ENCODE measurements around the gene CRYBB2. TPM values are rescaled to one million over a fixed set of nuclear protein-coding genes. Genes with fewer than 3 reads are reported as not detected.
A peak's percentile ranks its signal among the peaks of the same experiment; 100 is the strongest.

The CRYBB2 gene
- total RNA-seq, 1 experiment from 2014 or later: not detected

DNA sequence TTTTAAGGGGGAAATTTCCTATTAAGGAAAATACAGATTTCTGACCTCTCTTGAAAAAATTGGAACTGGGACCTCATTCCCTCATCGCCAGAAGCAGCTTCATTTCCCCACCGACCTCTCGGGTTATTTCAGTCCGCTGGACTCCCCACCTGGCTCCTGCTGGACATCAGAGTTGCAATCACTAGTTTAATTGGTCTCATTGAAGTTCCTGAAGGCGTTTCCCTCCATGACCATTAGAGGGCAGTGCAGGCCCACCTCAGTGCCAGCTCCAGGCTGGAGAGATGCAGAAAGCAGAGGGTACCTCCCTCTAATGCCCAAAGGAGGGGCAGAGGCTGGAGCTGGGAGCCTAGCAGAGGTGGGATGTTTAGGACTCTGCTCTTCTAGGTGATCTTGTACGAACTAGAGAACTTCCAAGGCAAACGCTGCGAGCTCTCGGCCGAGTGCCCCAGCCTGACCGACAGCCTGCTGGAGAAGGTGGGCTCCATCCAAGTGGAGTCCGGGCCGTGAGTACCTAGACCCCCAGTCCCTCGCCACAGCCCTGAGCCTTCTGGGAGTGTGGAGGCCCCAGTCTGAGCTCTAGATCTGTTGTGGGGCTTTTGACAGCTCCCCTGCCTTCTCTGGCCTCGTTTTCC, 17.0 kb upstream of the CRYBB2 start:
- peak; percentile 93 for TF ChIP-seq CTCF (conservative IDR thresholded peaks at IDR 0.05)
- H2BK20ac ChIP-seq (ENCODE audit: low read depth, low read length, poor library complexity, severe bottlenecking): no peak overlapping the region
- no peak overlapping the region for H4K8ac ChIP-seq (replicated peaks; ENCODE audit: insufficient read length, low read depth, low read length)
- H3K4me2 ChIP-seq (ENCODE audit: insufficient read depth, insufficient read length, low read length): no peak overlapping the region
- no peak overlapping the region for H3K27ac ChIP-seq (ENCODE audit: insufficient read length, low read depth, low read length)
- H3K23ac ChIP-seq (ENCODE audit: insufficient read length, low read depth, low read length): no peak overlapping the region
- H2BK120ac ChIP-seq (ENCODE audit: low read depth, low read length, poor library complexity, severe bottlenecking): no peak overlapping the region
- no peak overlapping the region for H3K9ac ChIP-seq (ENCODE audit: extremely low read depth, insufficient read length, low read length)
- Mint-ChIP-seq H3K4me1 (peaks cover 0 to 5% of the 10 kb centered on the region in 2 experiments; a peak in 1 of 4 replicates), H3K27me3 (ENCODE audit: low read depth) (no peaks in the 10 kb centered on the region; the same call in 1 of the 2 replicates), H3K27ac (no peak overlapping the region; a peak in 1 of 7 replicates), H3K9me3 (no peaks in the 10 kb centered on the region), H3K4me3 (no peak overlapping the region), H3K36me3 (ENCODE audit: insufficient read depth in 1 of 3, low read depth in 3 of 3) (peaks cover 0 to 2% (median 0%) of the 10 kb centered on the region in 3 experiments; a peak in 1 of 7 replicates)
- H3K9me3 ChIP-seq (ENCODE audit: control insufficient read depth, low read depth, low read length): no peaks in the 10 kb centered on the region
- no peaks in the 10 kb centered on the region for H4K20me1 ChIP-seq (ENCODE audit: control insufficient read depth, insufficient read depth, insufficient read length)
- H3K4me1 ChIP-seq (ENCODE audit: insufficient read depth, low read length): no peaks in the 10 kb centered on the region
- H2BK12ac ChIP-seq (ENCODE audit: insufficient read length, low read depth, low read length): no peak overlapping the region
- peak; percentile 82 for DNase-seq
- WGBS (ENCODE audit: extremely low coverage, insufficient read length, low lambda C conversion rate): no CpG with 5 or more reads among the region's 15 CpGs
- H4K91ac ChIP-seq (ENCODE audit: insufficient read length, low read depth, low read length): no peak overlapping the region
- no peak overlapping the region for H2AK5ac ChIP-seq (ENCODE audit: insufficient read length, low read length)
- no peaks in the 10 kb centered on the region for H3K27me3 ChIP-seq (ENCODE audit: insufficient read depth, low read length)
- no peak overlapping the region for H2BK15ac ChIP-seq (ENCODE audit: low read depth, low read length)
- H3K56ac ChIP-seq (ENCODE audit: insufficient read length, low read depth, low read length): no peak overlapping the region
- no peaks in the 10 kb centered on the region for H3K79me1 ChIP-seq (ENCODE audit: insufficient read depth, low read depth, low read length, poor library complexity, severe bottlenecking)
- no peak overlapping the region for H2BK5ac ChIP-seq (ENCODE audit: insufficient read length, low read length)
- no peak overlapping the region for H3K14ac ChIP-seq (ENCODE audit: insufficient read depth, low read length)
- H3K18ac ChIP-seq (ENCODE audit: insufficient read length, low read depth, low read length): no peak overlapping the region
- no peaks in the 10 kb centered on the region for H3K23me2 ChIP-seq (ENCODE audit: insufficient read length, low read depth, low read length, poor library complexity, severe bottlenecking)
- H3T11ph ChIP-seq (ENCODE audit: low read length): no peak overlapping the region
- no peak overlapping the region for H4K5ac ChIP-seq (ENCODE audit: insufficient read length, low read depth, low read length)
- H3K4ac ChIP-seq (ENCODE audit: low read depth, low read length): no peak overlapping the region
- no peak overlapping the region for H2AFZ ChIP-seq (ENCODE audit: low read length)
- no peaks in the 10 kb centered on the region for H3K79me2 ChIP-seq (ENCODE audit: insufficient read depth, low read length)

Measured in H9 (cell line).